ENCODE measurements around the gene LRRC25. TPM values are rescaled to one million over a fixed set of nuclear protein-coding genes. Genes with fewer than 3 reads are reported as not detected.

LRRC25 gene
- total and polyA plus RNA-seq, 2 of the 4 experiments (the other 2 are of a cell fraction), result 0.03 TPM; not detected in 1

DNA sequence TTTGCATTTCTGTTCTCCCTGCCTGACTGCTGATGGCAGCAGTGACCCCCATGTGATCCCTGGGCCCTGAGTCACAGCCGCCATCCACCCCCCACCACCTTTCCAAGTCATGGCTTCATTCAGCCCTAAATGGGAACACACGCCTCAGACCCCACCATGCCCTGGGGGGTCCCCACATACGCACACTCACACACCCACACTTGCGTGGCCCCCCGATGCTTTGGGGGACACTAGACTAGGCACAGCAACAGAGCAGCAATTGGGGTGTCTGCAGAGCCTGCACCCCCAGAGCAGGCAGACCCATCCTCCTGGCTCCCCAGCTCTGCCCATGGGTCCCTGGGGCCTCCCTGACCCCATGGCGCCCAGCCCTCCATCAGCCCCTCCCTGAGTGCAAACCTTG lies 46.0 kb upstream of the LRRC25 start:
- Histone ChIP-seq H2BK15ac (ENCODE audit: low read depth, low read length) (no peak overlapping the region), H2BK5ac (ENCODE audit: low read depth, low read length, poor library complexity, severe bottlenecking) (no peak overlapping the region), H4K91ac (ENCODE audit: insufficient read depth, low read depth, low read length) (no peak overlapping the region), H3K23ac (ENCODE audit: low read depth, low read length) (no peak overlapping the region), H2AK9ac (replicated peaks; ENCODE audit: low read depth, low read length, poor library complexity) (no peak overlapping the region), H3K4me3 (ENCODE audit: insufficient read depth, low read depth, low read length) (no peak overlapping the region), H3K36me3 (ENCODE audit: control insufficient read depth, insufficient read depth, low read length) (peaks cover 47% of the 10 kb centered on the region), H4K20me1 (ENCODE audit: insufficient read depth, low read length) (peaks cover 58% of the 10 kb centered on the region), H2AFZ (replicated peaks; ENCODE audit: low read length, poor library complexity) (no peak overlapping the region), H4K5ac (ENCODE audit: low read depth, low read length) (no peak overlapping the region), H4K8ac (ENCODE audit: low read depth in 2 of 2, low read length in 2 of 2) (no peak overlapping the region), H3K4me1 (ENCODE audit: control insufficient read depth, insufficient read depth, low read length) (peaks cover 11% of the 10 kb centered on the region; the same call in 1 of the 2 replicates), H2AK5ac (ENCODE audit: low read depth, low read length) (no peak overlapping the region), H2BK120ac (ENCODE audit: low read depth, low read length) (no peak overlapping the region), H3K9me3 (ENCODE audit: control insufficient read depth, insufficient read depth, low read length) (no peaks in the 10 kb centered on the region), H3K56ac (ENCODE audit: extremely low read depth, insufficient read depth, low read length) (no peak overlapping the region), H3K27ac (ENCODE audit: insufficient read depth, low read length) (no peak overlapping the region), H3K9me1 (ENCODE audit: insufficient read depth, low read length) (peaks cover 9% of the 10 kb centered on the region; the same call in 1 of the 2 replicates), H3K14ac (replicated peaks; ENCODE audit: low read depth, low read length) (no peak overlapping the region), H3K79me1 (ENCODE audit: low read depth in 1 of 2, low read length in 2 of 2) (peaks cover 14 to 35% of the 10 kb centered on the region in 2 experiments), H3K9ac (ENCODE audit: low read depth, low read length) (no peak overlapping the region), H3K18ac (ENCODE audit: low read depth, low read length) (no peak overlapping the region), H3K4ac (ENCODE audit: low read depth, low read length) (no peak overlapping the region), H2BK20ac (ENCODE audit: low read depth, low read length) (no peak overlapping the region), H3K4me2 (ENCODE audit: low read depth, low read length) (no peak overlapping the region), H3K27me3 (ENCODE audit: control insufficient read depth, insufficient read depth, low read length) (no peaks in the 10 kb centered on the region)
- dilution Hi-C loops (cut with HindIII; ENCODE audit: low sequenced_read_pairs, unreplicated experiment), result no loop called here
- ATAC-seq (ENCODE audit: low read depth) (no peak), DNase-seq (no peak)
- no peak for TF ChIP-seq NFE2L2 (IDR thresholded peaks at IDR 0.05; ENCODE audit: low read depth, low read length)
- TF ChIP-seq BHLHE40 (IDR thresholded peaks at IDR 0.05; ENCODE audit: low read depth, low read length), result no peak
- TF ChIP-seq, protein P1, sequence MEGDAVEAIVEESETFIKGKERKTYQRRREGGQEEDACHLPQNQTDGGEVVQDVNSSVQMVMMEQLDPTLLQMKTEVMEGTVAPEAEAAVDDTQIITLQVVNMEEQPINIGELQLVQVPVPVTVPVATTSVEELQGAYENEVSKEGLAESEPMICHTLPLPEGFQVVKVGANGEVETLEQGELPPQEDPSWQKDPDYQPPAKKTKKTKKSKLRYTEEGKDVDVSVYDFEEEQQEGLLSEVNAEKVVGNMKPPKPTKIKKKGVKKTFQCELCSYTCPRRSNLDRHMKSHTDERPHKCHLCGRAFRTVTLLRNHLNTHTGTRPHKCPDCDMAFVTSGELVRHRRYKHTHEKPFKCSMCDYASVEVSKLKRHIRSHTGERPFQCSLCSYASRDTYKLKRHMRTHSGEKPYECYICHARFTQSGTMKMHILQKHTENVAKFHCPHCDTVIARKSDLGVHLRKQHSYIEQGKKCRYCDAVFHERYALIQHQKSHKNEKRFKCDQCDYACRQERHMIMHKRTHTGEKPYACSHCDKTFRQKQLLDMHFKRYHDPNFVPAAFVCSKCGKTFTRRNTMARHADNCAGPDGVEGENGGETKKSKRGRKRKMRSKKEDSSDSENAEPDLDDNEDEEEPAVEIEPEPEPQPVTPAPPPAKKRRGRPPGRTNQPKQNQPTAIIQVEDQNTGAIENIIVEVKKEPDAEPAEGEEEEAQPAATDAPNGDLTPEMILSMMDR (conservative IDR thresholded peaks at IDR 0.05; ENCODE audit: low read depth, low read length), result no peak
- no peak for TF ChIP-seq RCOR1 (IDR thresholded peaks at IDR 0.05; ENCODE audit: insufficient replicate concordance, low read length)
- TF ChIP-seq POLR2A (IDR thresholded peaks at IDR 0.05; ENCODE audit: low read depth, low read length), result no peak
- TF ChIP-seq CEBPB (IDR thresholded peaks at IDR 0.05; ENCODE audit: low read depth, low read length), result no peak
- no peak for TF ChIP-seq FOS (IDR thresholded peaks at IDR 0.05; ENCODE audit: low read depth, low read length)
- TF ChIP-seq MAFK (IDR thresholded peaks at IDR 0.05; ENCODE audit: low read depth, low read length), result no peak
- TF ChIP-seq RFX5 (IDR thresholded peaks at IDR 0.05; ENCODE audit: low read depth, low read length), result no peak
- BruUV-seq (replicated peaks), result no TSS peak
- 93% methylated on average over 5 of the region's 6 CpGs; no CpG with 5 or more reads in 1 of the 2 experiments for WGBS, 2 experiments (ENCODE audit: extremely low coverage in 2 of 2, insufficient read length in 1 of 2)
- in situ Hi-C loops (cut with MboI; ENCODE audit: low sequenced_read_pairs), result no loop called here
- intact Hi-C loops (cut with micrococcal nuclease), result no loop called here
- CTCF ChIA-PET, result no interaction called here
- POLR2A ChIA-PET (ENCODE audit: unreplicated experiment), result no interaction called here
